Dermis blood vessel endothelial cell (primary cell): ENCODE results near the gene TFF2. TPM values are rescaled to one million over a fixed set of nuclear protein-coding genes. Genes with fewer than 3 reads are reported as not detected.

Experiments
- DNase-seq: peaks from one replicate; pipeline ENCODE4 v3.0.0; 2010
- total RNA-seq: library from RNA; depleted of rRNA; stranded (reverse); fragments of >200 nt; gene quantifications from 2 replicates; pipeline ENCODE4 v1.2.3, GENCODE V29; 2014

TFF2 gene
- total RNA-seq, 1 donor from 2014 or later: not detected

- no peak for DNase-seq
Observed at GRCh38 chr21:42365770-42366169, 15.0 kb upstream of the TFF2 start.

GRCh38 chr21:42364304-42364865 is 13.6 kb upstream of the TFF2 start:
- DNase-seq: no peak

- no peak for DNase-seq
Observed at GRCh38 chr21:42363312-42363711, 12.5 kb upstream of the TFF2 start.

- DNase-seq: no peak
Observed at GRCh38 chr21:42362700-42363099, 11.9 kb upstream of the TFF2 start.

- no peak for DNase-seq
Observed at GRCh38 chr21:42362198-42362597, 11.4 kb upstream of the TFF2 start.

GRCh38 chr21:42361286-42361685 is 10.5 kb upstream of the TFF2 start:
- no peak for DNase-seq

GRCh38 chr21:42360317-42360716 is 9.5 kb upstream of the TFF2 start:
- no peak for DNase-seq

- no peak for DNase-seq
Observed at GRCh38 chr21:42358937-42359336, 8.1 kb upstream of the TFF2 start.

GRCh38 chr21:42358261-42358660 is 7.5 kb upstream of the TFF2 start:
- DNase-seq: no peak

- DNase-seq: no peak
Observed at GRCh38 chr21:42357307-42357706, 6.5 kb upstream of the TFF2 start.

GRCh38 chr21:42356650-42357049 is 5.9 kb upstream of the TFF2 start:
- no peak for DNase-seq

- no peak for DNase-seq
Observed at GRCh38 chr21:42356046-42356445, 5.3 kb upstream of the TFF2 start.

GRCh38 chr21:42353623-42354022 is 2.8 kb upstream of the TFF2 start:
- DNase-seq: no peak

- no peak for DNase-seq
Observed at GRCh38 chr21:42352441-42353095, 1.8 kb upstream of the TFF2 start.

GRCh38 chr21:42351626-42352440 is 1.0 kb upstream of the TFF2 start:
- no peak for DNase-seq

GRCh38 chr21:42350318-42350910 is 380 bp downstream of the TFF2 start:
- DNase-seq: no peak

- DNase-seq: no peak
Observed at GRCh38 chr21:42349420-42350317, 1.1 kb downstream of the TFF2 start.

- no peak for DNase-seq
Observed at GRCh38 chr21:42348762-42349161, 2.0 kb downstream of the TFF2 start.

GRCh38 chr21:42347601-42348327 is 3.0 kb downstream of the TFF2 start:
- DNase-seq: no peak

GRCh38 chr21:42346866-42347600 is 3.8 kb downstream of the TFF2 start:
- no peak for DNase-seq

GRCh38 chr21:42346441-42346840 is 4.4 kb downstream of the TFF2 start:
- no peak for DNase-seq
